NCI-H2227 (cell line): ENCODE results near the gene TMEM187.
A peak's percentile ranks its signal among the peaks of the same experiment; 100 is the strongest.

Source experiments
- DNase-seq: peaks from one replicate; lab custom pipeline; 2025; ENCODE audit not compliant: unreplicated experiment; lab: John Stamatoyannopoulos, UW

The TMEM187 gene

DNA sequence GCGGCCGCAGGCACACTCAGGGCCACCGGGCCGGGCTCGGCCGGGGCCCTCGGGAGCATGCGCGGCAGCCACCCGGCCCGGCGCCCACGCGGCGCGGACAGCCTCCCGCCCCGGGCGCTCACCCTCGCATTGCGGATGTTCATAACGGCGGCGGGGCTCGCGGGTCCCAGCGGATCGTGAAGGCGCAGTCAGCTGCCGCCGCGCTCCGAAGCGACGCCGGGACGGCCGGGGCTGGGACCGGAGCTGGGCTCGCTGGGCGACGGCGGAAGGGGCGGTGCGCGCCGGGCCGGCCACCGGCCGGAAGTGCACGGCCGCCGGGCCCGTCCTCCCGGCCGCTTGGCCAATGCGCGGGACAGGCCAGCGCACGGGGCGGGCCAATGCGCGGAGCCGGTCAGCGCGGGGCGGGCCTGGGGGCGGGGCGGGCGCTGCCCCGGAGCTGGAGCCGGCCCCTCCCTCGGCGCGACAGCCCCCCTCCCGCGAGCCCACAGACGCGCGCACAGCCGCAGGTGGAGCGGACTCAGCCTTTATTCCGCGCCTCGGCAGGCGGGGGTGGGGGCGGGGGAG lies 37.7 kb upstream of the TMEM187 start, which contains the start of gene NAA10:
Gene NAA10, minus strand, starts transcription at position 276 of the 564 bp plus-strand sequence. Its CDS starts 133 bp downstream, at position 143.
- DNase-seq = peak; percentile 91

DNA sequence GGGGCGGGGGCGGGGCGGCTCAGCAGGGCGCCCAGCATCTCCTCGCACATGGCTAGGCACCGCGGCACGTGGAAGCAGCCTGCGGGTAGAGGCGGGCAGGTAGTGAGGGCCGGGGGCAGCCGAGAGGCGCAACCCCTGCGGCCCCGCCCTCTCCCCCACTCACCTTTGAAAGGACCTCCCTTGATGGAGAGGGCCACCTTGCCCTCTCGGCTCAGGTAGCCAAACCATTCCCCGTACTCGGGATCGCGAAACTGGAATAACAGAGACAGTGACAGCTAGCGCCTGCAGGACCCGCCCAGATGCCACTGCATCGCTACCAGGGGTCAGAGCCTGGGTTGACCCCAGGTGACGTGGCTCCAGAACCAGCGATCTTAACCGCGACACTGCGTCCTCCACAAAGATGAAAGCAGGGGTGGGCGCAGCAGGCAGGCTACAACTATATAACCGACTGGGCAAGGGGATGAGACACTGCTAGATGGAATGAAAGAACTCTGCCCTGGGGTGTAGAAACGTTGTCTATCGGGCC lies 37.2 kb upstream of the TMEM187 start:
- DNase-seq = peak; percentile 37

DNA sequence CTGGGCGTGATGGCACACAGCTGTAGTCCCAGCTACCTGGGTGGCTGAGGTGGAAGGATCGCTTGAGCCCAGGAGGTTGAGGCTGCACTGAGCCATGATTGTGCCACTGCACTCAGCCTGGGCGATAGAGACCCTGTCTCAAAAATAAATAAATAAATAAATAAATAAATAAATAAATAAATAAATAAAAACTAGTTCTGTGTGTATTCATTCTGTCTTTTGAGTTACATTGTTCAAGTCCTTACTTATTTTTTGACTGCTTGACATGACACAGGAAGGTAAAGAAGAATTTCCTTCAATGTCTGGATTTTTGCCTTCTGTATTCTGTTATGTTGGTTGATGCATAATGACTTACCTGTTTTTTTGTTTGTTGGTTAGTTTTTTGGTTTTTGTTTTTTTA lies 35.5 kb upstream of the TMEM187 start:
- DNase-seq = no peak

DNA sequence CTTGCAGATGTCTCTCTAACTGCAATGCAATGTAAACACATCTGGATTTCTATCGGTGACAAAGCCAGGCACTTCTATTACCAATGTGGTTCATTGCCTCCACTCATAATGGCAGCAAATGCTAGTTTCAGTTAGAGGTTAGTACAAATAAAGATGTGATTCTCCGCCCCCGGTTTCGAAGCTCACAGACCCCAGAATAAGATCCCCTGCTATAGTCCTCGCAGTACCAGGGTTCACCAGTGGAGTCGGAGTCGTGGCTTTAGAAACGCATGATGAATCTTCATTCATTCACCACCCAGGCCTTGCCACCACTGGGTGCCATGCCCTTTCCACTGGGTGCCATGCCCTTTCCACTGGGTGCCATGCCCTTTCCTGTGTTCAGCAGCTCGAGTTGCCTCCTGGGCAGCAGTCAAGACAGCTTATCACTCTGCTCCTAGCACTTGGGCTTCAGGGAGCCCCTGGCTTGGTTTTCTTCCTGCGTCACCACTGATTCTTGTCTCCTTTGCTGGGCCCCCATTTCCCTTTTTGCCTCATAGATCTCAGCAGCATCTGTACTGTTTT lies 34.2 kb upstream of the TMEM187 start:
- no peak for DNase-seq

DNA sequence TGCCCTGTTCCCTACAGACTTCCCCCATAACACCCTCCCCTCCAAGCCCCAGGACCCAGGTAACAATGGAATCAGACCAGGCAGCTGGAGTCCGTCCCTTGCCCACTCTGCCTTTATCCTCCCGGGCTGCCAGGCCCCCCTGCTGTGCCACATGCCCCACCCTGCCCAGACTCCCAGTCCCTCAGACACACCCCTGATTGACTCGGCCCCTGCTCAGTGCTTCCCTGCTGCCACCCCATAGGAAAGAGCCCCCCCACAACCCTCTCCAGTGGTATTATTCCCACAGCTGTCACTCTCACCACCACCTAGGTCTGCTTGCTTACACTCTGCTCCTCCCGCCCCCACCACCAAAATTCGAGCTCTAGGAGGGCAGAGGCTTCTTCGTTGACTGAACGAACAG lies 33.0 kb upstream of the TMEM187 start:
- DNase-seq = no peak

DNA sequence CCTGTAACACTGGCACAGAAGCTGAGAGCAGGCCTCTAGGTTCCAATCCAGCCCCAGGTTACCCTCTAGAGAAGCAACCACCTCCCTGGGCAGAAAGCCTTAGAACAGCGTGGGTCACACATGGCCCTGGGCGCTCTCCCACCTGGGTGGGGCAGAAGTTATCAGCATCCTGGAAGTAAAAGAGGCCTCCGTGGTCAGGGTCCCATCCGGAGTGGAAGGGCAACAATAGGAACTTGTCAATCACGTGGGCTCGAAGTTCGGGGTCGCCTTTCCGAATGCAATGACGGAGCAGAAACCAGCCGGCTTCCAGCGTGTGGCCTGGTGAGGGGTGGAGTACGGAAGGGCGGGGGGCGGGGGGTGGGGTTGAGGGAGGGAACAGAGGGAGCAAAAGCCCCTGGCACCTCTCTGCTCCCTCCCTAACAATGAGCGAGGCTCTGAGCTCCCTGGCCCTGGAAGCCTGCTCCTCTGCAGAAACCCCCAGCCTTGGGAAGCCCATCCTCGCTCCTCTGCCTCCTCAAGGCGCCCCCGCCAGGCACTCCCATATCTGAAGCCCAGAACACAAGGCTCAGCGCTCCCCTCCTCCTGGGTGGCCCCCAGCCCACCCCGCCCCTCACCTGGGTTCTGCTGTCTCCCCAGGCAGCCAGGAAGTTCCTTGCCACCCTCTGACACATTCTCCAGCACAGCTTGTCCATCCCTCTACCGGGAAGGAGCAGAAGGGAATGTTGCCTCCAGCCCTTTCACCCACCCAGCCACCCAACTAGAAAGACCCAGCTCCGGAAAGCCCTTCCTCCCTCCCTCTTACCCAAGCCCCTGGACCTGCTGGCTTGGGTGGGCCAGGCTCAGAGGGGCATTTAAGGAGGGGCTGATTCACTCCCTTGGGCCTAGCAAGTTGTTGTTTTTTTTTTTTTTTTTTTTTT lies 31.0 kb upstream of the TMEM187 start:
- no peak for DNase-seq

DNA sequence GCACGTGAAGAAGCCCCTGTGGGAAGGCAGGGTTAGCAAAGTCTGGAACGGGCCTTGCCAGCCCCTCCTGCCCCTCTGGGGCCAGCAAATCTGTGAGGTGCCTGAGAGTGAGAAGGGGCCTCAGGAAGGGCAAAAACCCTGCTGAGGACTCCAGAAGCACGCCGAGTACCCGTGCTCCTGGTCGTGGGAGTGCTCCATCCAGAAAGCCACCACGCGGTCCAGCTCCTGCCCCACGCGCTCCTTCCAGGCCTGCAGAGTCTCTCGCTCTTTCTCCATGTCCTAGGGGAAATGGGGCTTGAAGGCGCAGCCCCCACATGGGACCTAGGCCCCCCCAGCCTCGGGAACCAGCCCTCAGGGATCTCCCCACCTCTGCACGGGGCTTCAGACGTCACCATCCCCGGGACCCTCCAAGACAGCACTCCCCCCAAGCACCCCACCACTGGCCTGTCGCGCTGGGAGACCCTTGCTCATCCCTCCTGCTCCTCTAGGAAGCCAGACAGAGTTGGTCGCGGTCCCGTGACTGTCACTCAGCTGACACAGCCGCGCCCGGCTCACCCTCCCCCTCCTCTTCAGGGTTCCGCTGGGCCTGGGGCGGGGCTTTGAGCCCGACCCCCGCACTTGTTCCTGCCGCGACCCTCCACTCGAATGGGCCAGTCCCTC lies 28.3 kb upstream of the TMEM187 start, which contains the start of gene RENBP:
Gene RENBP, minus strand, starts transcription at position 504 of the 660 bp plus-strand sequence. Its CDS starts 33 bp downstream, at position 471.
- peak; percentile 60 for DNase-seq

DNA sequence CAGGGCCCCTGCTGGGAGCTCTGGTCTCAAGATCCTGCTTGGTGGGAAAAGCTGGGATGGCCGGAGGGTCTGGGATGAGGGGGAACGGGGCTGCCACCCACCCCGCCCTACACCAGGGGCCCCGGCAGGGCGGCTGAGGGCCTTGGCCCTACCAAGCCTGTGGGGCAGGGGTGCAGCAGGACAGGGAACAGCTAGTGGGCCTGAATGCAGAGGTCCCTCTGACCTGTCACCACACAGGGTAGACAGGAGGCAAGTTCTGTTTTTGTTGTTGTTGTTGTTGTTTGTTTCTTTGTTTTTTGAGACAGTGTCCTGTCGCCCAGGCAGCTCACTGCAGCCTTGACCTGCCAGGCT lies 27.8 kb upstream of the TMEM187 start:
- DNase-seq = no peak

DNA sequence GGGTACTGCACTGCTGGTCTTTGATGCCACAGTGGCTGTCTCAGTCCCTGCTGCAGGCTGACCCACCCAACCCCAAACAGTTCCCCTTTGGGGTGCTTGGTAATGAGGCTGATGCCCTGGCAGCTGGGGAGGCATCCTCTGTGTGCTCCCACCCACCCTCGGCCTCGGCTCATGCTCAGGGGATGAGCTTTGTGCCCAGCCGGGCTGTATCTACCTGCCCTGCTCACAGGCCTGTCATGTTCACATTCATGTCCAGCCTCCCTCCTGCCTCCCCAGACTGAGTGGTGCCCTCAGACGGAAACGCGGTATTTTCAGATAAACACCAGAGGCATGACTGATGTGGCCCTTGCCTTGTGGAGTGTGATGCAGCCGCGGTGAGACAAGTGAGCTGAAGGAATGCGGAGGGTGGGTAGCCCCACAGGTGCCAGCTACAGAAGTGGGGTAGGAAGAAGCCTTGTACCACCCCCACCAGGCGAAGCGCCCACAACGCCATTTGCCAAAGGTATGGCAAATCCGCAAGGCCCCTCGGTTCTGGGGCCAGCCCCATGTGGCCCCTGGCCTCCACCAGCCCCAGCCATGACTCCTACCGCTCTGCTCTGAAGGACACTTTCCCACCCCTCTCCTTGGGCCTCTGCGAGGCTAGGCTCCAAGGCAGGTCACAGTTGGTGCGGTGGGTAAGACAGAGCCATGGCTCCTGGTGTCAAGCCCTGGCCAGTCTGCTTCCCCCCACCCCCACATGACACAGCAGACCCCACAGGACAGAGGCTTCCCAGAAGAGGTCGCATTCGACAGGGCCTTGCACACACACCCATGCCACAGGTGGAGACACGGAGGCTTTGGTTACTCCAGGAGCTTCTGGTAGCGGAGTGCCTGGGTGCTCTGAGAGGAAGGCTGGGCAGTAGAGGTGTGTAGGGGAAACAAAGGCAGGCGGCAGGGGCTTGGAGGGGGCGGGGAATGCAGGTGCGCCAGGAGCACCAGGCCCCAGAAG lies 26.3 kb upstream of the TMEM187 start:
- DNase-seq = no peak

DNA sequence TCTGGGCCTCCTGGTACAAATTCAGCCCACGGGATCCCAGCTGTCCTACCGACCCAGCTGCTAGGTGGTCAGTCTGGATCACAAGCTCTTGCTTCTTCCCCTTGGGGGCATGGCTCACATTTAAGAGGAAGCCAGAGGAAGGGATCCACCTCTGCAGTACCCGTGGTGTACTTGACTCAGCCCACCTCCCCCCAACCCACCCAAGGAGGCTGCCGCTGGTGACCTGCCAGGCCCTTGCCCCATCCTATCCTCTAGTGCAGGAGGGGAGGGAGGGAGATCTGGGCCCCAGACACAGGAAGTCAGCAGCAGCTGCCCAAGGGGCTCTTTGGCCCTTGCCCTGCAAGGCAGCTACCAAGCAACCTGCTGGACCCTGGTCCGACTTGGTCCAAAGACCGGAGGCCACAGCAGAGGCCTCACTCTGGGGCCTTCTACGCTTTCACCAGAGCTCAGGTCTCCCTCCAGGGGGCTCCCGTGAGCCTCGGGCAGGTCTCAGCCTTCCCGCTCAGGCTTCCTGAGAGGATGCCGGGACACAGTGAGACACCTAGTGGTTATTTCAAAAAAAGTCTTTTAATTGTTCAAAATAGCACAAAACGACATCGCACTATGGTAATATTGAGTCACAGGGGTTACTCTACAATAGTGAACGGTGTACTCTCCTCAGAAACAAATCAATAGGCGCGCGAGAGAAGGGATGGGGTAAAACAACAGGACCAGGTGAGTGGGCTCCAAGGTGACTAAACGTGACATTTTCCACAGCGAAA lies 25.4 kb upstream of the TMEM187 start:
- DNase-seq = peak; percentile 83

DNA sequence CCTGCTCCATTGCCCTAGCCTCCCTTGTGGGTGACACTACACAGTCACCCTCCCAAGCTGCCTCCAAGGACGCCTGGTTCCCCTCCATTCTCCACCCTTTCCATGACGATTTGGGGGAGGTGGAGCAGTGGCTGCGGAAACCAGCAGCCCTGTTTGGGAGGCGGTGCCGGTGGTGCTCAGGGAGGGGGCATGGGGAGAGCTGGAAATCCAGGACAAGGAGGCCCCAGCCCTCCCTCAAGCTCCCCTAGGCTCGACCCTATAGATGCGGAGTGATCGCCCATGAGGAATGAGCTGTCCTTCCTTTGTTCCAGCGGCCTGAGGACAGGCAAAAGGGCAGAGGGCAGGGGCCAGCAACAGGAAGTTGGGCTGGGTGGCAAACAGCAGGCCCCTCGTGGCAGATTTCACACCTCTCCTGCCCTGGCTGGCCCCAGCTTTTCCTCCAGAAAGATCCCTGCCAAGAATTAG lies 24.5 kb upstream of the TMEM187 start:
- no peak for DNase-seq

DNA sequence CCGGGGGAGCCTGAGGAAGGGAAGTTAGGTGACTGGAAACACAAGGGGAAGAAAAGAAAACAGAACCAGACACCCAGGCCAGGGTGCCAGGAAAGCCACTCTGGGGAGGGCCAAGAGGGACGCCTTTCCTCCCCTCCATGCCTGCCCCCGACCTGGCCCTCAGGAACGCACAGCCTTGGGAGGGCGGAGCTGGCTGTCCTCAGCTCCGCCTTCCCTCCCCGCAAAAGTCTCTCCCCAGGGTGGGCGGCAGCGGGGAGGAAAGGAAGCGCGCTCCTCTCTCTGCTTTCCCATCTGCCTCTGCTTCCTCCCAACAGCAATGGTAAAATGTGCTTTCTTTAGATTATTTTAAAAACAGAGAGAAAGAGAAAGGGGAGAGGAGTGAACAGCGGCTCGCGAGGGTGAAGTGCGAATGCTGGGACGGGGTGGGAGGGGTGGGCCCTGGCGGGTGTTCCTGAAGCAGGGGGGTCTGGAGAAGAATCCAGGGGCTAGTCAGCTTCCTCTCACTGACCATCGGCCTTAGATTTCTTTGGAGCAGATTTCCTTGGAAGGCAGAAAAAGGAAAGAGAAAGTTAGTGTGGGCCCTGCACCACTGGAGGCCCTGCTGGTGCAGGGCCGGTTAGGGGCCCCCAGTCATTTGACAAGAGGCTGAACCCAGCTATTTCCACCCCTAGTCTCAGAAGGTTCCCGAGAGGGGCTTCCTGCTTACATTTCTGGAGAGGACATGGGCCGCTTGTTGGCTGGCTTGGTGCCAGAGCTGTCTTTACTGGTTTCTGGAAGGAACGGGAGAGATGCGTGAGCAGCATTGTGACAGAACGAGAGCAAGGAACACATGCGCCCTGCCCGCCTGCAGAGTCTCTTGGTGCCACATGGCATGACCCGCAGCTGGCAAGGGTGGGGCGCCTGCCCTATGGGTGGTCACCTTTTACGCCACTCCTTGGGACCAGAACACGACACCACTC lies 23.4 kb upstream of the TMEM187 start:
- peak; percentile 12 for DNase-seq

DNA sequence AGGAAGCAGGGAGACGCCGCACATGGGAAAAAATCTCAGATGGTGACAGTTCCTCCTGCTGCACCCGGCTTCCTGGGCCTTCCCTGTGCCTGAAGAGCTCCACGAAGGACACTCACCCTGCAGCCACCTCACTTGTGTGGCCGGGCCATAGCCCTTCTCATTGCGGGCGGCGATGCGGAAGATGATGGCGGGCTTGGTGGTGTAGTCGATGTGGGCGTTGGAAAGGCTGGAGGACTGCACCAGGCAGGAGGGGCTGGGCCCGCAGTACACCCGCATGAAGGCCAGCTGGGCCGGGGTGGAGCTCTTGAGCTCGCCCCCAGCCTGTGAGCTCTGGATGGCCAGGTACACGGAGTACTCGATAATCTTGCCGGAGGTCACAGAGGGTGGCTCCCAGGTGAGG lies 22.4 kb upstream of the TMEM187 start:
- no peak for DNase-seq

DNA sequence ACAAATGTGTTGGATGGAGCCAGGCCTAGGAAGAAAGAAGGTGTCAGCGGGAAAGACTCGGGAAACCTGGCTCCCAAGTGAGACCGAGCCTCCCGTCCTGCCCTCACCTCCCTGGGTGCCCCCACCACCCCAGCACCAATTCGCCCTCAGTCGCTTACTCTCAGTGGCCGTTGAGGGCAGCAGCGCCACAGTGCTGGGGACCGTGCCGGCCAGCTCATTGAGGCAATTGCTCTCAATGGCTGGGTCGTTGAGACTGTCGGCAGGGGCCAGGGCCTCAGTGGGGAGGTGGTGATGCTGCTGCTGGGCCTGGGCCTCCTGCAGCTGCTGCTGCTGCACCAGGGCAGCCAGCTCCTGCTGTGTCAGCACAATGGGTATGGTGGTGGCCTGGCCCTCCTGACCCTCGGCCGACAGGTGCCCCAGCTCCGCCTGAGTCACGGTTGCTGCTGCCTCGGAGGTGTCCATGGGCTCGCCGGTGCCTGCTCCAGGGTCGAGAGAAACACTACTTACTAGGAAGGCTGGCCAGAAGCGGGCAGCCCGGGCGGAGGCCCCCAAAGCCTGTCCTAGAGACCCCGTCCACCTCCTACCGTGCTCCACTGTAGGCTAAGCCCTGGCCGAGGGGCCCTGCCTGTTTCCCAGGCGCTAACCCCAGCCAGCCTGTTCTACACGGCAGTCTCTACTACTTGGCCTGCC lies 20.7 kb upstream of the TMEM187 start:
- DNase-seq = no peak

DNA sequence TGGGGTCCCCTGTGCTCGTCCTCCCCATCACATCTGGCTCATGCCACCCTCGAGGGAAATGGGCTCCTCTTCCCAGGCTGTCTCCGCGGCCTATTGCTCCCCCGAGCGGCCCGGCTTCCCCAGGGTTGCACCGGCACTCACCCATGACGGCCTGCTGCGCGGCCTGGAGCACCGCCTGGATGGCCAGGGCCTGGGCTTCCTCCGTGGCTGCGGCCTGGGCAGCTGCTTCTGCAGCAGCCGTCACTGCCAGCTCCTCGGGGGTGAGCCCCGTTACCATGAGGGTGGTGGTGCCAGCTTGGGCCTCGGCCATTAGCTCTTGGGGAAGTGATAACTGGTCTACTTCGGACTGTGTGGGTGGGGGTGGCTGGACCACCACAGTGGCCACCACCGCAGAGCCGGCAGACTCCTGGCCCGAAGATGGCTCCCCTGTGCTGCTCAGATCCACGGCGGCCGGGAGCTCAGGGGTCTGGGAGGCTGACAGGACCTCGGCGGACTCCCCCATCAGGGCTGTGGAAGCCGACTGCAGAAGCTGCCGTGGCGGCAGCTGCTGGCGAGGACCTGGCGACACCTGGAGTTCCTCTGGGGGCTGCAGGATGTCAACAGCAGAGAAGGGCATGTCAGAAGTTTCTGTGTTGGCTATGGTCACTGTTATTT lies 20.1 kb upstream of the TMEM187 start:
- DNase-seq = no peak

DNA sequence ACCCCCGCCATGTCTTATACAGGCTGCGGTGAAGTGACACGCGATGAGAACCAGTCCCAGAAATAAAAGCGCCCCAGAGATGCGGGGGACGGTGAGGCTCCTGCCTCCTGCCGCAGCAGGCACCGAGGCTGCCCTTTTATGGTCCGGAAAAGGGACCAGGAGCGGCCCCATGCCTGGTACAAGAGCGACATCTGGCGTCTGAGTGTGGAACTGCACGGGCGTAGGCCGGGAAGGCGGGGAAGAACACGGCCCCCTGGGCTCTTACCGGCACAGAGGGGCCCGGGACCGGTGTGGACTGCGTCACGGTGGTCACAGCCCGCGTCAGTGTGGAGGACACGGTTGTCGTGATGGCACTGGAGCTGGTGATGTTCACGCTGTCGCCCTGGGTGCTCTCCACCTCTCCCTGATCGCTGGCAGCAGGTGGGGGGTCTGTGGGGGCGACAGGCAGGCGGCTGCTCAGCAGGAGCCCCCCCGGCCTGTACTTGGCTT lies 19.2 kb upstream of the TMEM187 start:
- peak; percentile 85 for DNase-seq
